H1 (cell line): ENCODE data around the gene OXNAD1.

Experiments
- POLR2AphosphoS5 ChIP-seq: IDR thresholded peaks from 2 replicates; pipeline ENCODE4 v1.6.1; 2011; ENCODE audit warnings: low read depth, low read length
- RAD21 ChIP-seq, 2 experiments: IDR thresholded peaks in 1 of 2; conservative IDR thresholded peaks in 1 of 2; 2 replicates each; pipeline ENCODE4 v1.6.1; 2011; ENCODE audit warnings: low read depth in 2 of 2, low read length in 2 of 2, improper control_type of control experiment in 1 of 2, inconsistent platforms in 1 of 2, mild to moderate bottlenecking in 1 of 2, moderate library complexity in 1 of 2
- TF ChIP-seq, protein P1 (sequence below): IDR thresholded peaks from 2 replicates; pipeline ENCODE4 v1.6.1; 2011; ENCODE audit warnings: low read length, improper control_type of control experiment
- TF ChIP-seq, protein P2 (sequence below), 3 experiments: IDR thresholded peaks; 1 replicate in 2 of 3; 2 replicates in 1 of 3; pipeline versions ENCODE4 v1.5.1 to v1.6.1; 2011; ENCODE audit warnings: low read length in 3 of 3, mild to moderate bottlenecking in 3 of 3, inconsistent platforms in 2 of 3, low read depth in 1 of 3, moderate library complexity in 1 of 3; ENCODE audit not compliant: insufficient read depth in 1 of 3; ENCODE audit errors: control extremely low read depth in 1 of 3

DNA sequence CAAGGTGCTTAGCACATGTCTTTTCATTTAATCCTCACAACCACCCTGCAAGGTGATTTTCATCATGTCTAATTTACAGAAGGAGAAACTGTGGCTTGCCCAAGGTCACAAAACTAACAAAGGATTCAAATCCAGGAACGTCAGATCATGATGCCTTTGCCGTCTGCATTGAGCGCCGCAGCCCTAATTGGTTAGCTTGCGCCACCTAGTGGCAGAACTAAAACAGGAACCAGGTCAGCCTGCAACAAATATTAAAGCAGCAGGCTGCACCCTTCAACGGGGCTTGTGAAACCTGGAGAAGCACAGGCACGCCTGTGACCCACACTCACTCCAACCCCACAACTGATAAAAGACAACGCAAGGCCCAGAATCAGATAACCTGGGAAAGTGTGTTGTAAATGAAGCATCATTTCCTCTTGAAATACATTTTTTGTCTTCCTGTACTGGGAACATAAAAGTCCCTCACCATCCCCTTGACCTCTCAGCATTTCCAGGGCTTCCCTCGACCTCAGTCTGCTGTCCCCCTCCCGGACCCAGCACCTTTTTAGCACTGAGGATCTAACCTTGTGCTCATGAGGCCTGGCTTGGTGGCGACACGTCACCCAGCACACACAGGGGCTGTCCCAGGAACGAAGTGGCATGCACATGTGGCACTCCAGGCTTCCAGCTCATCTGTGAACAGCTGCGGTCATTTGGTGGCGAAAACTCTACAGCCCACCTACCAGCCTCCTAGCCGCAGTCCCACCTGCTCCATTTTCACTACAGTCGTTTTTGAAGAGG, 17.5 kb upstream of the OXNAD1 start:
- TF ChIP-seq, protein P1, sequence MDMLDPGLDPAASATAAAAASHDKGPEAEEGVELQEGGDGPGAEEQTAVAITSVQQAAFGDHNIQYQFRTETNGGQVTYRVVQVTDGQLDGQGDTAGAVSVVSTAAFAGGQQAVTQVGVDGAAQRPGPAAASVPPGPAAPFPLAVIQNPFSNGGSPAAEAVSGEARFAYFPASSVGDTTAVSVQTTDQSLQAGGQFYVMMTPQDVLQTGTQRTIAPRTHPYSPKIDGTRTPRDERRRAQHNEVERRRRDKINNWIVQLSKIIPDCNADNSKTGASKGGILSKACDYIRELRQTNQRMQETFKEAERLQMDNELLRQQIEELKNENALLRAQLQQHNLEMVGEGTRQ: no peak
- TF ChIP-seq, protein P2, sequence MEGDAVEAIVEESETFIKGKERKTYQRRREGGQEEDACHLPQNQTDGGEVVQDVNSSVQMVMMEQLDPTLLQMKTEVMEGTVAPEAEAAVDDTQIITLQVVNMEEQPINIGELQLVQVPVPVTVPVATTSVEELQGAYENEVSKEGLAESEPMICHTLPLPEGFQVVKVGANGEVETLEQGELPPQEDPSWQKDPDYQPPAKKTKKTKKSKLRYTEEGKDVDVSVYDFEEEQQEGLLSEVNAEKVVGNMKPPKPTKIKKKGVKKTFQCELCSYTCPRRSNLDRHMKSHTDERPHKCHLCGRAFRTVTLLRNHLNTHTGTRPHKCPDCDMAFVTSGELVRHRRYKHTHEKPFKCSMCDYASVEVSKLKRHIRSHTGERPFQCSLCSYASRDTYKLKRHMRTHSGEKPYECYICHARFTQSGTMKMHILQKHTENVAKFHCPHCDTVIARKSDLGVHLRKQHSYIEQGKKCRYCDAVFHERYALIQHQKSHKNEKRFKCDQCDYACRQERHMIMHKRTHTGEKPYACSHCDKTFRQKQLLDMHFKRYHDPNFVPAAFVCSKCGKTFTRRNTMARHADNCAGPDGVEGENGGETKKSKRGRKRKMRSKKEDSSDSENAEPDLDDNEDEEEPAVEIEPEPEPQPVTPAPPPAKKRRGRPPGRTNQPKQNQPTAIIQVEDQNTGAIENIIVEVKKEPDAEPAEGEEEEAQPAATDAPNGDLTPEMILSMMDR (IDR thresholded peaks at IDR 0.05; ENCODE audit: control extremely low read depth in 1 of 3, insufficient read depth in 1 of 3, low read depth in 1 of 3, low read length in 3 of 3): peak; percentile 77 to 93 (median 93)
- TF ChIP-seq RAD21 (IDR thresholded peaks at IDR 0.05 in 1 of 2, conservative IDR thresholded peaks at IDR 0.05 in 1 of 2; ENCODE audit: low read depth in 2 of 2, low read length in 2 of 2) (peak; percentile 95), POLR2AphosphoS5 (no peak)
